SKM-1 treated with dmso at 0.1 percent for 144 hours (cell line): ENCODE results near the gene ASCL5.
A peak's percentile ranks its signal among the peaks of the same experiment; 100 is the strongest.

Experiments
- DNase-seq: peaks from one replicate; lab custom pipeline; 2025; ENCODE audit not compliant: unreplicated experiment; lab: John Stamatoyannopoulos, UW

ASCL5 gene

DNA sequence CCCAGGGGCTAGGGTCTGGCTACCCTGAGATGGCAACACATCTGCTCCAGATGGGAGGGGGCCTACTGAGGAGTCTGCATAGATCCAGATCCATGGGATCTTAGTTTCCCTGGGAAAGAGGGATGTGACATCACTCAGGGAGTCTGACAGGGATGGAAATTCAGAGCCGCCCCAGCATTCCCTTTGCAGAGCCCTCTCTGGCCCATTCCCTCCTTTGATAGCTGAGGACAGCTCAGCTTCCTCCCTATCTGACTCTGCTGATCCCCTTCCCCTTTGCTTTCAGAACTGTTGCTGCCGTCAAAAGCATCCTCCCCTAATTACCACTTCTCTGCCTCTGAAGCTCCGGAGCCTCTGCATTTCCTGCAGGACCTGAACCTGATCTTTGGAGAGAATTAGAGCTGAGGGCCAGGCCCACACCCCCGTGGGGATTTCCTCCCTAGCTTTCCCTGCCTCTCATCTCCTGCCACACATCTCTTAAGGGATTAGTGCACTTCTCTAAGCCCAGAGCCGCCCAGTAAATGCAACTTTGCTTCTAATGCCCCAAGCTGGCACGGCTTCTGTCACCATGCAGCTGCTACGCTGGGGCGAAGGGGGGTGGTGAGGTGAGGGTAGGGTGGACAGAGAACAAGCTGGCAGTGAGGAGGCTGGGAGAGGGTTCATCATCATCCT, 9.5 kb upstream of the ASCL5 start:
- no peak for DNase-seq

DNA sequence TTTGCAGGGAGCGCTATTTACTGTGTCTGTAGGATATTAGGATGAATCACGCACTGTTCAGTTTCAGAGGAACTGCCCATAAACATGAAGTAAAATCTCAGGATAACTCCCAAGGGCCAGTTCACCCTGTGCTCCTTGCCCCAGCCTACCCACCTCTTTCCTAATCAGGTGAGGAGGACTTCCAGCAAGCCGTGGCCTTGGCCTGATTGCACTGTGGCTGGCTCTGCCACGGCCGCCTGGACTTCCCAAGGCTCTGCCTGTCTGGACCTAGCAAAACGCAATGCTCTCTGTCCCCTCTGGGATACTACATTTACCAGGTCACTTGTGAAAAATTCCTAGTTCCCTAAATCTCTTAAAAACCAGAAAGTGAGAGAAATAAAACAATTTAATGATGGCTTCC, 7.4 kb upstream of the ASCL5 start:
- no peak for DNase-seq

DNA sequence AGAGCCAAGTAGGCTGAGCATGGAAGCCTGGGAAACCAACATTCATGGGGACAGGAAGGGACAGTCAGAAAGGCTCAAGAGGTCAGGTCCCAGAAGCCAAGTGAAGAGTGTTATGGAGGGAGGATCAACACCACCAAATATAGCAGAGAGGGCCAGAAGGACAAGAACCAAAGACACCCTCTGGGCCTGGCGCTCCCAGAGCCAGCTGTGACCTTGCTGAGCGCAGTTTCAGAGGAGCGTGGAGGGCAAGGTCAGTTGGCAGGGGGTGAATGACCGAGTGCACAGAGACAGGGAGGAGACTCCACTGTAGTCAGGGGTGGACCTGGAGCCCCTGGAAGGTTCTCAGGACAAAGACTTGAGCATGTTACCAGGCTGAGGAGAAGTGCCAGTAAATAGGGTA, 4.4 kb upstream of the ASCL5 start:
- no peak for DNase-seq

DNA sequence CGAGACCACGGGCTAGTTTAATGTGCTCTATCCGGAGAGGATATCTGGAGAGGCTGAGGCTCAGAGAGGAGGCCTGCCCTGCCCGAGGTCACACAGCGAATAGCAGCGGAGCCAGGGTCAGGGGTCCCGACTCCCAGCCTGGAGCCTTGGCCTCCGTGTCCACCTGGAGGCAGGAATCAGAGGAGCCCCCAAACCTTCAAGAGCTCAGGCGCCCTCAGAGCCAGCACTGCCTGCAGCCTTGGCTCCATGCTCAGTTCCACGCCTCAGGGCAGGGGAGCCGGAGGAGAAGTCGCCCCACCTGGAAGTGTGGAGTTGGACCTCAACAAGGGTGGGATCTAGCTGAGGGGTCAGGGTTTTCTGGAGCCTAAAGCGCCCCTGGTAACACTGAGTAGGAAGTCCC, 2.0 kb upstream of the ASCL5 start:
- DNase-seq: no peak

DNA sequence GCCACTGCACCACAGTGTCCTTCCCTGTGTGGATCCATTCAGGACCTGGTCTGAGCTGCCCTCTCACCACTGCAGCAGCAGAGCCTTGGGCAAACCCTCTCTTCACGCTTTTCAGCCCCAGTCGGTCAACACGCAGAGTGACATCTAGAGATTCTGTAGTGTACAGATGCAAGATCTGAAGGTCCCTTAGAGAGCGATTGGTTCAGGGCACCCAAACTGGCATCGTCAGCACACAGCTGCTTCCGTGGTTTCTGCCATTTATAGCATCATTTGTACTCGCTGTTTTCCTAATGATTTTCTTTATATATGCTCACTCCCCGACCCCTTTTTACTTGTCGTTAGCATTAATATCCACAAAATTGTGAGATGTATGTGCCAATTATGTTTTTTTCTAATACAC, 1.5 kb upstream of the ASCL5 start:
- no peak for DNase-seq

DNA sequence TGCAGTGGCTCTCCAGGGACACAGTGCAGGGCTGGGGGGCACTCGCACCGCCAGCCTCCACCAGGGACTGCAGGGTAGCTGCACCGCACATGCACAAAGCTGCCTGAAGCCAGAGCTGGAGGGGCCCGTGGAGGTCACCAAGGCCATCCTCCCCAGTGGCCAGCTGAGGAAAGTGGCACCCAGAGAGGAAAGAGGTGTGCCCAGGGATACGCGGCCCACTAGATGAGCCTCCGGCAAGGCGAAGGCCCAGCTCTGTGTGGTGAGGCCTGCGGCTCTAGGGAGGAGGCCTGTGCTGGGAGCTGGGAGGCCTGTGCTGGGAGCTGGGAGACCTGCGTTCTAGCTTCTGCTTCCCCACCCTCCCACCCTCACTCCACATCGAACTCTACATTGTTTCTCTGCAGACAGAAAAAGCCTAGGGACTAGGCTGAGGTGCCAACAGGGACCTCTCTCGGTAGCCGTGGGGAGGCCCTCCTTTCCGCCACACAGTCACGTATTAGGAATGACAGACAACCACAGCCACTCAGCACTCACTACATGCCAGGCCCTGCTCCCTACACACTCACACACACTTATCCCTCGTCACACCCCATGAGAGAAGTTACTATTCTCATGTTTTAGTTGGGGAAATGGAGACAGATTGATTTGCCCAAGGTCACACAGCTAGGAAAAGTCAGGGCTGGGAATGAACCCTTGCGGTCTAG, 921 bp upstream of the ASCL5 start:
- no peak for DNase-seq

DNA sequence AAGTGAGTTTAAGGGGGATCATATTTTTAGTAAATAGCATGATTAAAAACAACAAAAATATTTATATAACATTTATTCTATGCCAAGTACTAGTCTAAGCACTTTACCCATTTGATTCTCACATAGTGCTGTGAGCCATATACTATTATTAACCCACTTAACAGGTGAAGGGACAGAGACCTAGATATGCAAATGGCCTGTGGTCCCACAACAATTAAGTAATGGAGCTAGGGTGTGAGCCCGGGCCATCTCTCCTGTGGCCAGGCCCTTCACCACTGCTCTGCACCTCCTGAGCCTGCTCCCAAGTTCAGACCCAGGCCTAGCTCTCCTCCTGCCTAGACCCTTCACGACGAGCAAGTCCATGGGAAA, 537 bp downstream of the ASCL5 start:
- DNase-seq: no peak

DNA sequence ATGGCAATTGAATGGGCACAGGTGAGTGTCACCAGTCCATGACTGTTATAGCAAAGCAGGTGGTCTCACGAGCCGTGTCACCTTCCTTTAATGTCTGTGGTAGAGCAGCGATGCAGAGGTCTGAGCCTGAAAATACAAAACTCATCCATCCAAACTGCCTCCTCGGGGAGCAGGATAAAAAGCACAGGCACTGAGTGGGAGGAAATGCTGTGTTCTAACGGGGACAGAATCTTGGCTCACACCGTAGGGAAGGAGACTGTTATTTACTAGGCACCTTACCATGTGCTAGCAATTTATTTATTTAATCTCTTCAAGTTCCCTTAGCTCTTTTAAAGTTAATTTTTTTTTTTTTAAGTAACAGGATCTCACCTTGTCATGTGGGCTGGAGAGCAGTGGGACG, 1.2 kb downstream of the ASCL5 start:
- DNase-seq: no peak

DNA sequence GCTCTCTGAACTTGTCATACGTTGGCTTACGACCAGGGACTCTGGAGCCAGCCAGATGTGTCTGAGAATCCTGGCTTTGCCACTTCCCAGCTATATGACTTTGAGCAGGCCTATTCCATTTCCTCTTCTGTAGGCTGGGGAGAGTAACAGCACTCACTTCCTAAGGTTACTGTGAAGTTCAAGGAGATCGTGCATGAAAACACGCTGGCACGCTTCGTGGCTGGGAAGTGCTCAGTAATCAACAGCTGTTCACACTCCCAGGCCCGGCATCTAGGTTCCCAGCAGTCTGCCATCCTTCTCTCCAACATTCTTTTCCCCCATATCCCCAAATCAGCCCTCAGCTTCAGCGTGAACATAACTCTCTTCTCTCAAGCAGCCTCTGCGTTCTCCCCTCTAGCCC, 2.0 kb downstream of the ASCL5 start:
- DNase-seq: no peak

DNA sequence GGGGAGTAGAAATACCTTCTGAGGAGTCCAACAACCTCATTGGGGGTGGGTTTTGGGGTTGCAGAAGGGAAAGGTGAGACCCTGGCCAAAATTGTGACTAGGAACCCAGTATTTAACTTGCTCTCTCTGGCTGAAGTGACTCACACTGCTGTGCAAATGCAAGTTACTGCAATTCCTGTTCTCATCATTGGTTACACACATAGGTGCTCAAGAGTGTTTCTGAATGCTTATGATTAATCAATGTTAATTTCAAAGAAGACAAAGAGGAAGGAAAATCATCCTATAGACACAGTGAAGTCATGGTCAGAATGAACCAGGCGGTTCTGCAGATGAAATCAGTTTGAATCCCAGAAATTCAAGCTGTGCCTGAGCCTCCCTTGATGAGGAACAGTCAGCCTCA, 3.1 kb downstream of the ASCL5 start:
- no peak for DNase-seq

DNA sequence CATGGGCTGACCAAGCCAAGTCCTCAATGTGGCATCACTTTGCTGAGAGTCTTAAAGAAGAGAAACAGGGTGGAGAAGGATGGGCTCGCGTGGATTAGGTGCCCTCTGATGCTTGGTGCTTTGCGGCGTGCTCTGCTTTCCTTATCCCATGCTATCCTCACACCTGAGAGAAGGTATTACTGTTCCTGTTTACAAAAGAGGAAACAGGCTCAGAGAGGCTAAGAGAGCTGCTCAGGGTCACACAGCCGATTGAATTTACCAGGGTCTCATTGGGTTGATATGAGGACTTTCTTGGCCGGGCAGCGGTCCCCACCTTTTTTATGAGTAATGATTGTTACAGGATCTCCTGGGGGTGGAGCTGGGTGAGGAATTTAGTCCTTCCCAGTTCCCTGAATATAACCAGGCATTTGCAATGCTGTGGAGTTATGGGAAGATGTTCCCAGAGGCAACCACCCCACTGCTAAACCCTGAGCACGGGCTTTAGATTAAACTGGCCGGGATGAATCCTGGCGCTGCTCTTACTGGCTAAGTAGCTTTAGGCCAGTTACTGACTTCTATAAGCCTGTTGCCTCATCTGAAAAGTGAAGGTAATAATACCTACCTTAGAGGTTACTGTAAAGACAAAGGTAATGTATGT, 4.5 kb downstream of the ASCL5 start:
- DNase-seq: no peak

DNA sequence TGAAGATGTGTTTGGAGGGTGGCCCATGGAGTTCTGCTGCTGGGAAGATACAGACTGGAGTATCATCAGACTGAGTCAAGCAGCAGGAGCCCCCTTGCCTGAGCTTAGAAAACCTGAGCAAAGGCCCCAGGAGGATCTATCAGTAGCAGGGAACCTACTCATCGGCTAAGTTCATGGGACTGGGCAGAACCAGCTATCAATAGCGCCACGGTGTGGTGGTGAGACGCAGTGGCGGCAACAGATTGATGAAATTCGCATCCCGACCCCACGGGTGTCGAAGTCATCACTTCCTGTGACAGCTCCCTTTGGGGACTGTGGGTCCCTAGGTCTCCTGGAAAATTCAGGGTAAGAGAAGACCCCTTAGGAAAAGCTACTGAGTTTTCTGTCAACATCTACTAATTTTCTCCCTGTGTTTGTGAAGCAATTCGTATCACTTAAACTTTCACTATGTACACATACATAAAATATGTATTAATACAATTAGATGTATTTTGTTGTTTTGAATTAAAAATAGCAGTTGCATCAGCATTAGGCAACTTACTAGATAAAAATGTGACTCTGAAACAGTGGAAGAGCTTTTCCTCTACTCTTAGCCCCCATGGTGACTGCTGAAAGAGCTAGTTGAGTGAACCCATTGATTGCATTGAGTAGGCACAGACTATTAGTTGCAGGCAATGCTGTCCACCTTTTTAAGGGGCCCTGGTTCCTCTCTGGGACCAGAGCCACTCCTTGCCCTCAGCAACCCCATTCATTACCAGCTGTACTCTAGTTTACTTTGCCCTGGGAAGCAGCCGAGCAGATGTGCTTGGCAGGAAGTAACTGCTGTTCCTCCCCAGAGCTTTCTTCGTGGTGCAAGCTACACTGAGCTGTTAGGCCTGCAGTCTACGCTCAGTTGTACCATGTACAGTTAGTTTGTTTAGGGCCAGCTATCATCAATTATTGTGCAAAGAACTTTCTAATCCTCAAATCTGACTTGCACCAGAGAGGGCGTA, 7.5 kb downstream of the ASCL5 start:
- DNase-seq: peak; percentile 70

DNA sequence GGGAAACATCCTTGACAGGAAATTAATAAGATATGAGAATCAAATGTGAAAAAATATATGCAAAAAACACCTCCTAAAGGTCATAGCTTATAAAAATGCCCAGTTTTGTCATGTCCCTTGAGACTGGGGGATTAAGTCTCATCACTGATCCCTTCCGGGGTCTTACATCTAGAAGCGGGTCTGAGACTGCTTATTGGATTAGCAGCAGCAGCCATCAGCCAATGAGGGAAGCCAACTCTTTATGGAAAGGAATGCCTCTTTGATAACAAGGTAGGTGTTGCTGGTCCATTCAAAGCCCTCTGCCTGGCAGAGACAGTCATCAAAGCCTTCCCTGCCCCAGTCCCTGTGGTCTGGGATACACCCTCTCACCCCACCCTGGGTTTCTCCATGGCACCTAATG, 10.9 kb downstream of the ASCL5 start:
- no peak for DNase-seq

DNA sequence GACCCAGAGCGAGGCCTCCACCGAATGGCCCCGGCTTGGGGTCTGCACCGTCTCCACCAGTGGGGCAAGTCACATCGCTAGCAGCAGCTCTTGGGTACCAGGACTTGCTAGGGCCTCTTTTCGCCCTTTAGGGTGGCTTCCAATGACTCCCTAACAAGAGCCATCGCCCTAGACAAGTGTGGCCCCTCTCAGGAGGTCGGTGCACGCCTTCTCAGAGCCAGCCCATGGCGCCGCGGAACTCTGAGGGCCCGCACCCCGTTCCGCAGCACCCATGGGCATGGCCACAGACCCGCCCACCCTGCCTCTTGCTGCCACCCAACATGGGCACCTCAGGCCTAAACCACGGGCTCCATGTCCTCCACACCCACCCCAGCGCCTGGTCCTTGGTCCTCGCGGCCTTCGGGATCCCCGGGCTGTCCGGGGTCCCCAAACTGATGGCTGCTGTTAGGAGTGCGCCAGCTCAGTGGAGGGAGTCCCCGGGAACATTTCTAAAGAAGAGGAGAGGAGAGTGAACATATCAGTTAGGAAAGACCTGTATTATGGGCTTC, 11.5 kb downstream of the ASCL5 start:
- no peak for DNase-seq

DNA sequence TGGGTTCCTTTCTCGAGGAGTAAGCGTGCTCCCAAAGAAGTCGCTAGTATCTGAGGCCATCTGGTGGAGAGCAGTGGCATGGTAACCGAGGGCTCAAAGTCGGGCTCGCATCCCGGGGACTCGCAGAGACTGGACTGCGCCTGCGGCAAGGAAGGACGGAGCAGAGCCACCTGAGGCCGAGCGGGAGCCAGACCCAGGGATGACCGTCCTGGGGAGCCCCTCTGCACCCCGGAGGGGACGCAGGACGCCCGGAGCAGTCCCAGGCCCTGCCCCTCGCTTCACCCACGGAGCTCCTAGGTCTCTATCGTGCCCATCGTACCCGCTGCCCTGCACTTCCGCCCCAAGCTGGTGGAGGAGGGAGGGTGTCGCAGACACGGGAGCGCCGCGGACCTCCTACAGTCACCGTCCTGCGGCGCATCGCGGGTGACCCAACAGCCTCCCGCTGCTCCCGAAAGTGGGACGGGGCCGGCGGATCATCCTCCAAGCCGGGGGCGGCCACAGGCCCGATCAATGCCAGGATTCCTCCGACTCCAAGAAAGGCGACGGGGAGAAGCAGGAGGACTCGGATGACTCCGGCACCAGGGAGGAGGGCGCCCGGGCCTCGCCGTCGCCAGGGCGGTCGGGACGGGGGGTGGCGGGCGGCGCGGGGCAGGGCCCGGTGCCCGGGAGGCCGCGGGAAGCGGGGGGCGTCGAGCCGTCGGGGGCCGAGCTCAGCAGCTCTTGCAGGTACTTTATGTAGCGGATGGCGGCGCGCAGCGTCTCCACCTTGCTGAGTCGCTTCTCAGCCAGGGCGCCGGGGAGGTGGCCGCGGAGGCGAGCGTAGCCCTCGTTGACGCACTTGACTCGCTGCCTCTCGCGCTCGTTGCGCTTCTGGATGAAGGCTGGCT, 12.5 kb downstream of the ASCL5 start:
- DNase-seq: peak; percentile 97

DNA sequence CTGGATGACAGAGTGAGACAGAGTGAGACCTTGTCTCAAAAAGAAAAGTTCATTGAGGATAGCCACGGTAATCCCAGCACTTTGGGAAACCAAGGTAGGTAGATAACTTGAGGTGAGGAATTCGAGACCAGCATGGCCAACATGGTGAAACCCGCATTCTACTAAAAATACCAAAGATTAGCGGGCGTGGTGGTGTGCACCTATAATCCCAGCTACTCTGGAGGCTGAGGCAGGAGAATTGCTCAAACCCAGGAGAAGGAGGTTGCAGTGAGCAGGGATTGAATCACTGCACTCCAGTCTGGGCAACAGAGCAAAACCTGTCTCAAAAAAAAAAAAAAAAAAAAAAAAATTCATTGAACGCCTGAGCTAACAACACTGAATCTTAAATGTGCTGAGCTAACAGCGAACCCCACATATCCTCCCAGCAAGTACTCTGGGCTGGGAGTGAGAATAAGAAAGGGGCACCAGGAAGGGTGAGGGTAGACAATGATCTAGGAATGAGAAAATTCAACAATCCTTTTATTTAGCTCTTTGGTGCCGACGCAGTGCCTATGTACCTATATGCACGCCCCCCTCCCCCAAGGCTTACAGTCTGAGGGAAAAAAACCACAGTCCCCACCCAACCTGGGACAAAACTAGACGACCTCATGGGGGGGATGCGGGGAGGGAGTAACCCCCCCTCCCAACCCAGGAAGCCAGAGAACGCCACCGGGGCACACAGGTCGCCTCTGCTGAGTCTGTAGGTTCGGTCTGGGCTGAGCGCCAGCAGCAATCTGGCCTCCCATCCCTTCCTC, 13.3 kb downstream of the ASCL5 start:
- no peak for DNase-seq

DNA sequence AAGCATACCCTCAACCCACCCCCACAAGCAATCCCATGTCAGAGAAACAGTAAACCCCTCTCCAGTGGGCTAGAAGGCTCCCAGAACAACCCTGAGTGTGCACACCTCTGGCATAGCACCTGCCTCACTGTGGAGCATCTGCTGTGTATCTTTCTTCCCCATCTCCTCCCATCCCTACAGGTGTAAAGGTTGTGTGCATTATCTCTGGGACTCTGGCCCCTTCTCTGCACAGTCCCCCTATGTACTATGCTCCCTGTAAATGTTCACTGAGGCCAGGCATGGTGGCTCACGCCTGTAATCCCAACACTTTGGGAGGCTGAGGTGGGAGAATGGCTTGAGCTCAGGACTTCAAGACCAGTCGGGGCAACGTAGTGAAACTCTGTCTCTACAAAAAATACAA, 14.1 kb downstream of the ASCL5 start:
- DNase-seq: no peak

DNA sequence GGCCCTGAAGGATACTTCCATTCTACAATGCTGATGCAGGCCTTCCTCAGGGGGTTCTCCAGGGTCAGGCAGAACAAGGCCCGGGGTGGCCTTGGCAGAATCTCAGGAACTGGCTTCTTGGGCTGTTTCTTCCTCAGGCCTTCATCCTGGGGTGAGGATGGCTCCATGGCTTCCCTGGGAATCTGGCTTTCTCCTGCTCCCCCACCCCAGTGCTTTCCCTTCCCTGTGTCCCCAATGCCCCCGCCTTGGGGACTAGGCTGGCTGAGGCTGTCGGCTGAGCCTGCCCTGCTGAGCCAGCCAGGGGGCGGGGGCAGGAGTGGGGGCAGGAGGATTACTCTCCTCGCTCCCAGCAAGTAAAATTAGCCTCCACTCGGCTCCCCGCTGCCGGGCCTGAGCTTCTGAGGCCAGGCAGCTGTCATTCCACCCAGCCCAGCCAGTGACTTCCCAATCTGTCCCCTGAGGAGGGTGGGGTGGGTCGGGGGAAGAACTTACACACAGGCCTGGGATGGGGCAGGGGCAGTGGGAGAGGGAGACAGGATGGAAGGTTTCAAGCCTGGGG, 14.7 kb downstream of the ASCL5 start, which contains the start of gene CACNA1S:
TSS of gene CACNA1S (minus strand) at position 254 of the 559 bp plus-strand sequence. CDS start at position 167, 87 bp downstream.
- no peak for DNase-seq

DNA sequence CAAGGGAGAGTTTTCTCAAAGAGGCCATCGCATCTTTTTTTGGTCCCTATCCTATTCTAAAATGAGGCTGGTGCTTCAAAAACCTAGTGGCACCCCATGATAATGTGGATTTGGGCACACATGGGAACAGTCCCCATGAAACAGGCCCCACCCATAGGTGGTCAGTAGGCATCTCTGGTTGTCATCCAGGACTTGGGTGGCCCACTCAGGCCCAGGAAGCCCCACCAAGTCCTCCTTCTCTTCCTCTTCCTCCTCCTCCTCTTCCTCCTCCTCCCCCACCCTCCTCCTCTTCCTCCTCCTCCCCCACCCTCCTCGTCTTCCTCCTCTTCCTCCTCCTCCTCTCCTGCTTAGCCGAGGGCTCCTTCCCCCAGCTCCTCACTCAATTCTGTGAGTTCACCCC, 15.3 kb downstream of the ASCL5 start:
- no peak for DNase-seq
